HL-60 (cell line): ENCODE measurements around the gene PTPRC.

Experiments used
- CTCF ChIP-seq: IDR thresholded peaks from one replicate; pipeline ENCODE4 v1.5.1; 2011; ENCODE audit warnings: low read length, control low read depth, inconsistent platforms; ENCODE audit not compliant: insufficient read depth
- POLR2AphosphoS5 ChIP-seq: IDR thresholded peaks from 2 replicates; pipeline ENCODE4 v1.6.1; 2012; ENCODE audit warnings: low read depth

GRCh38 chr1:198711837-198712236 lies 73.0 kb downstream of the PTPRC start:
- TF ChIP-seq CTCF (no peak), POLR2AphosphoS5 (no peak)
